Measurements from ENCODE around the gene ZBTB48.

DNA sequence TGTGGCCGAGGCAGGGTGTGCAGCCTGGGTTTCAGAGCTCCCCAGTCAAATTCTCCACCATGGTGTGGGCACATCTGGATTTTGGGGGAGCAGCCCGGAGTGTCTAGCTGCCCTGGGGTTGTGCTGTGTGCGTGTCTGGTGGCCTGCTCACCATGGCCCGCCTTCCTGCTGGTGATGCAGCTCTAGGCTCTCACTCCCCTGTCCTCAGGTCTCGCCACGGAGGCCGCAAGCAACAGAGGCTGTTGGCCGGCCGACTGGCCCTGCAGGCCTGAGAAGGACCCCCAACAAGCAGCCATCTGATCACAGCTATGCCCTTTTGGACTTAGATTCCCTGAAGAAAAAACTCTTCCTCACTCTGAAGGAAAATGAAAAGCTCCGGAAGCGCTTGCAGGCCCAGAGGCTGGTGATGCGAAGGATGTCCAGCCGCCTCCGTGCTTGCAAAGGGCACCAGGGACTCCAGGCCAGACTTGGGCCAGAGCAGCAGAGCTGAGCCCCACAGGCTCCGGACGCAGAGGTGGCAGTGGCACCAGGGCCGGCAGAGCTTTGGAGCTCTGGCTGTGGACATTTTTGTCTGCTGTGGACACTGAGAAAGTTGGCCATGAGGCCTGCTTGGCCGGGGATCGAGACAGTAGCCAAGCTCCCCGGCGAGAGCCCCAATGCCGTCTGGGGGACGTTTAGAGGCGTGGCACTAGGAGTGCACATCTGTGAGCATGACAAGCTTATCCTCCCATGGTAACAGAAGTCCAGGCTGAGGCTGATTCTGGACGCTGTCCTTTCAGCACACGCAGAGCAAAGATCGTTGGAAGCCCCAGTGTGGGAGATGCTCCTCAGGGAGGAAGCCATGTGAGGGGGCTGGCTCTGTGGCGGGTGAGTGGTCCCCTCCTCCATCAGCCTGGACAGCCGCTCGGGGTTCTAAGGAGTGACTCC lies 53.1 kb downstream of the ZBTB48 start:
- TF ChIP-seq CTCF (conservative IDR thresholded peaks at IDR 0.05; ENCODE audit: low read depth, low read length) (no peak), EZH2 (IDR thresholded peaks at IDR 0.05; ENCODE audit: borderline replicate concordance, low read depth, low read length, poor library complexity, severe bottlenecking) (no peak)

All from A673 (cell line).